ENCODE results near the gene RUFY3. TPM values are rescaled to one million over a fixed set of nuclear protein-coding genes. Genes with fewer than 3 reads are reported as not detected.

RUFY3 gene
- polyA plus RNA-seq, 3 donors, result 11.1 to 37.3 (median 12.5) TPM

DNA sequence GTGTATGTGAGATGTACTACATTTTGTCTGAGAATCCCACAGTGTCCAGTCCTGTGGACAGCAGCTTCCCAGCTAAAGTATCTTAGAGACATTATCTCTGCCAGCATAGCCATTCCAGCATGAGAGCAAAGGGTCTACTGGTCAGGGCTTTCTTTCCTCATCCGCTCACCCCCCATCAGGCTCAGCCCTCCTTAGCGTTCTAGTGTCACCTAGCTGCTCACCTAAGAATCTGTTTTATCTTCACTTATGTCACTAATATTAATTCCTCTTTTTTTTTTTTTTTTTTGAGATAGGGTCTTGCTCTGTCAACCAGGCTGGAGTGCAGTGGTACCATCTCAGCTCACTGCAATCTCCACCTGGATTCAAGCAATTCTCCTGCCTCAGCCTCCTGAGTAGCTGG lies 15.6 kb downstream of the RUFY3 start:
- no peaks in the 10 kb centered on the region for H3K9me3 Mint-ChIP-seq
- Histone ChIP-seq H2AFZ (ENCODE audit: insufficient read depth, low read depth, low read length, poor library complexity, severe bottlenecking) (no peak overlapping the region), H3K27me3 (ENCODE audit: control insufficient read depth in 2 of 2, insufficient read depth in 2 of 2, low read length in 2 of 2) (no peaks in the 10 kb centered on the region), H3K9me3 (replicated peaks in 1 of 2; ENCODE audit: control insufficient read depth in 1 of 2, insufficient read depth in 1 of 2, low read length in 2 of 2) (no peaks in the 10 kb centered on the region), H3K79me2 (ENCODE audit: insufficient read depth, low read length) (peaks cover 53% of the 10 kb centered on the region), H3K9ac (ENCODE audit: insufficient read depth, low read length, poor library complexity, severe bottlenecking) (no peak overlapping the region), H3K4me3 (replicated peaks in 1 of 3; ENCODE audit: low read depth in 2 of 3, low read length in 3 of 3) (no peak overlapping the region), H4K20me1 (ENCODE audit: insufficient read depth, low read length) (peaks cover 4% of the 10 kb centered on the region), H3K4me2 (replicated peaks; ENCODE audit: extremely low read depth, low read length, poor library complexity, severe bottlenecking) (no peak overlapping the region), H3K36me3 (replicated peaks in 1 of 2; ENCODE audit: control insufficient read depth in 1 of 2, insufficient read depth in 2 of 2, low read length in 2 of 2) (no peaks in the 10 kb centered on the region), H3K27ac (ENCODE audit: low read depth in 1 of 2, low read length in 2 of 2) (peak overlapping the region in 1 of 2 donors; percentile 6), H3K4me1 (ENCODE audit: control insufficient read depth in 1 of 2, insufficient read depth in 2 of 2, low read length in 2 of 2) (peaks cover 47 to 55% of the 10 kb centered on the region in 2 donors)
- H3K4me1 Mint-ChIP-seq, result peaks cover 44% of the 10 kb centered on the region
- WGBS (ENCODE audit: insufficient coverage), result no CpG with 5 or more reads among the region's 2 CpGs
- H3K36me3 Mint-ChIP-seq, result no peaks in the 10 kb centered on the region
- no peak for DNase-seq
- TF ChIP-seq, protein P1, sequence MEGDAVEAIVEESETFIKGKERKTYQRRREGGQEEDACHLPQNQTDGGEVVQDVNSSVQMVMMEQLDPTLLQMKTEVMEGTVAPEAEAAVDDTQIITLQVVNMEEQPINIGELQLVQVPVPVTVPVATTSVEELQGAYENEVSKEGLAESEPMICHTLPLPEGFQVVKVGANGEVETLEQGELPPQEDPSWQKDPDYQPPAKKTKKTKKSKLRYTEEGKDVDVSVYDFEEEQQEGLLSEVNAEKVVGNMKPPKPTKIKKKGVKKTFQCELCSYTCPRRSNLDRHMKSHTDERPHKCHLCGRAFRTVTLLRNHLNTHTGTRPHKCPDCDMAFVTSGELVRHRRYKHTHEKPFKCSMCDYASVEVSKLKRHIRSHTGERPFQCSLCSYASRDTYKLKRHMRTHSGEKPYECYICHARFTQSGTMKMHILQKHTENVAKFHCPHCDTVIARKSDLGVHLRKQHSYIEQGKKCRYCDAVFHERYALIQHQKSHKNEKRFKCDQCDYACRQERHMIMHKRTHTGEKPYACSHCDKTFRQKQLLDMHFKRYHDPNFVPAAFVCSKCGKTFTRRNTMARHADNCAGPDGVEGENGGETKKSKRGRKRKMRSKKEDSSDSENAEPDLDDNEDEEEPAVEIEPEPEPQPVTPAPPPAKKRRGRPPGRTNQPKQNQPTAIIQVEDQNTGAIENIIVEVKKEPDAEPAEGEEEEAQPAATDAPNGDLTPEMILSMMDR (IDR thresholded peaks at IDR 0.05), result no peak
- H3K4me3 Mint-ChIP-seq, result no peak overlapping the region
- intact Hi-C loops (cut with micrococcal nuclease), result loop anchor here in 1 of 2 donors (5.0 kb wide), 1 partner anchor 35 kb away; no protein-coding TSS in a partner anchor
- peak overlapping the region in 4 of 7 donors; percentile 15 to 79 (median 56) for H3K27ac Mint-ChIP-seq
- peaks cover 0 to 2% (median 0%) of the 10 kb centered on the region in 3 donors for H3K27me3 Mint-ChIP-seq (ENCODE audit: low read depth in 3 of 3)

DNA sequence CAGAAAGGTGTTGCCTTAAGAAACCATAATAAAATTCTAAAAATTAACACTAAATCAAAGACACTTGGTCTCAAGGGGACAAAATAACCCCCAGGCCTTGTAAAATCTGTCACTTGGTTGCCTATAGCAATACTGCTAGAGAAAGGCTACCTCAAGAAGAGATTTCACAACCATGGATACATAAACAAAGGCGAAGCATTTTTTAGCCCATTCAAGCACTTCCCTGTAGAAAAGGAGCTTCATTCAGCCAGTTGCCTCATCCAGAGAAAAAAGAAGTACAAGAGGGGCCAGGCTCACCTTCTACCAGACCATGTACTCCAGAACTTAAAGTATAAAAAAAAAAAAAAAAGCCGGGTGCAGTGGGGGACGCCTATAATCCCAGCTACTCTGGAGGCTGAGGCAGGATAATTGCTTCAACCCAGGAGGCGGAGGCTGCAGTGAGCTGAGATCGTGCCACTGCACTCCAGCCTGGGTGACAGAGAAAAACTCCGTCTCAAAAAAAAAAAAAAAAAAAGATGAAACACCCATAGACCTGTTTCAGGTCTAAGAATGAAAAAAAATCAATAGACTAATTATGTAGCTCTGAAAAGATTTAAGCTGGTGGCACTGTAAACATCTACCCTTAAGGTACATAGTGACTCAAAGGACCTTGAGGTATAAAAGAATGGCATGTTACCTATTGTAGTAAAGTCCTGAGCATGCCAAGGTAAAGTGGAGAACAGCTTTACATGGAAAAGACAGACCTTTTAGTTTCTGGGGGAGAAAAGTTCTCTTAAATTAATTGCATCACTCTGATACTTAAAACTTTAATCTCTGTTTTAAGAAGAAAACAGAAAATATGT lies 18.0 kb downstream of the RUFY3 start:
- no CpG with 5 or more reads among the region's 6 CpGs for WGBS (ENCODE audit: insufficient coverage)
- intact Hi-C loops (cut with micrococcal nuclease), result loop anchor here in 1 of 2 donors (5.0 kb wide), 1 partner anchor 37 kb away; no protein-coding TSS in a partner anchor
- peaks cover 60% of the 10 kb centered on the region for H3K79me2 ChIP-seq (ENCODE audit: insufficient read depth, low read length)

More for the DNA sequence above, 18.0 kb downstream of the RUFY3 start:
- Mint-ChIP-seq H3K27me3 (ENCODE audit: low read depth in 3 of 3) (peaks cover 0 to 2% (median 0%) of the 10 kb centered on the region in 3 donors), H3K4me1 (peaks cover 45% of the 10 kb centered on the region), H3K4me3 (no peak overlapping the region), H3K27ac (peak overlapping the region in 6 of 7 donors; percentile 19 to 62 (median 39)), H3K9me3 (no peaks in the 10 kb centered on the region), H3K36me3 (no peaks in the 10 kb centered on the region)
- Histone ChIP-seq H2AFZ (ENCODE audit: insufficient read depth, low read depth, low read length, poor library complexity, severe bottlenecking) (no peak overlapping the region), H3K9me3 (replicated peaks in 1 of 2; ENCODE audit: control insufficient read depth in 1 of 2, insufficient read depth in 1 of 2, low read length in 2 of 2) (no peaks in the 10 kb centered on the region), H3K36me3 (replicated peaks in 1 of 2; ENCODE audit: control insufficient read depth in 1 of 2, insufficient read depth in 2 of 2, low read length in 2 of 2) (no peaks in the 10 kb centered on the region), H3K27me3 (ENCODE audit: control insufficient read depth in 2 of 2, insufficient read depth in 2 of 2, low read length in 2 of 2) (no peaks in the 10 kb centered on the region), H3K27ac (ENCODE audit: low read depth in 1 of 2, low read length in 2 of 2) (peak overlapping the region in 1 of 2 donors; percentile 72), H3K4me3 (replicated peaks in 1 of 3; ENCODE audit: low read depth in 2 of 3, low read length in 3 of 3) (no peak overlapping the region), H3K9ac (ENCODE audit: insufficient read depth, low read length, poor library complexity, severe bottlenecking) (no peak overlapping the region), H3K4me1 (ENCODE audit: control insufficient read depth in 1 of 2, insufficient read depth in 2 of 2, low read length in 2 of 2) (peaks cover 41 to 49% of the 10 kb centered on the region in 2 donors), H3K4me2 (replicated peaks; ENCODE audit: extremely low read depth, low read length, poor library complexity, severe bottlenecking) (peak overlapping the region; percentile 20), H4K20me1 (ENCODE audit: insufficient read depth, low read length) (peaks cover 4% of the 10 kb centered on the region)
- peak; percentile 26 to 55 (median 36) for DNase-seq
- TF ChIP-seq, protein P1 (IDR thresholded peaks at IDR 0.05), result no peak

Measured in CD14-positive monocyte (primary cell).